ENCODE data around the gene CCDC92.

CCDC92 gene

GRCh38 chr12:124017064-124017463 lies 44.4 kb upstream of the CCDC92 start:
- Histone ChIP-seq H3F3A (ENCODE audit: insufficient read depth, low read length) (no peaks in the 10 kb centered on the region), H3K79me2 (ENCODE audit: low read length) (no peaks in the 10 kb centered on the region), H3K4me2 (ENCODE audit: low read depth, low read length) (no peak overlapping the region), H2AFZ (ENCODE audit: low read length) (no peak overlapping the region), H3K4me3 (ENCODE audit: low read length) (no peak overlapping the region), H3K4me1 (ENCODE audit: low read length) (no peaks in the 10 kb centered on the region), H3K27me3 (replicated peaks; ENCODE audit: insufficient read depth, low read length) (no peaks in the 10 kb centered on the region), H3K27ac (ENCODE audit: low read length) (no peak overlapping the region), H3K9me2 (replicated peaks; ENCODE audit: insufficient read depth, low read length) (no peaks in the 10 kb centered on the region), H4K20me1 (ENCODE audit: insufficient read depth, low read length) (no peaks in the 10 kb centered on the region), H3K36me3 (replicated peaks; ENCODE audit: insufficient read depth, low read length) (no peaks in the 10 kb centered on the region), H3K9ac (ENCODE audit: low read length) (no peak overlapping the region), H3K9me3 (replicated peaks; ENCODE audit: insufficient read depth, low read length) (no peaks in the 10 kb centered on the region)
- TF ChIP-seq CTCF (IDR thresholded peaks at IDR 0.05; ENCODE audit: low read length) (no peak), EZH2phosphoT487 (IDR thresholded peaks at IDR 0.05; ENCODE audit: low read length) (no peak), EZH2 (optimal IDR thresholded peaks at IDR 0.05; ENCODE audit: low read depth, low read length) (no peak)
- no peak for DNase-seq

- H2AFZ ChIP-seq (ENCODE audit: low read length): no peak overlapping the region
- no peaks in the 10 kb centered on the region for H3K4me1 ChIP-seq (ENCODE audit: low read length)
- H3F3A ChIP-seq (ENCODE audit: insufficient read depth, low read length): no peaks in the 10 kb centered on the region
- no peak overlapping the region for H3K27ac ChIP-seq (ENCODE audit: low read length)
- DNase-seq: no peak
- no peak overlapping the region for H3K4me3 ChIP-seq (ENCODE audit: low read length)
- no peaks in the 10 kb centered on the region for H3K27me3 ChIP-seq (replicated peaks; ENCODE audit: insufficient read depth, low read length)
- no peak overlapping the region for H3K4me2 ChIP-seq (ENCODE audit: low read depth, low read length)
- H3K9me3 ChIP-seq (replicated peaks; ENCODE audit: insufficient read depth, low read length): no peaks in the 10 kb centered on the region
- no peaks in the 10 kb centered on the region for H3K9me2 ChIP-seq (replicated peaks; ENCODE audit: insufficient read depth, low read length)
- no peaks in the 10 kb centered on the region for H3K36me3 ChIP-seq (replicated peaks; ENCODE audit: insufficient read depth, low read length)
- no peak overlapping the region for H3K9ac ChIP-seq (ENCODE audit: low read length)
- no peaks in the 10 kb centered on the region for H4K20me1 ChIP-seq (ENCODE audit: insufficient read depth, low read length)
- H3K79me2 ChIP-seq (ENCODE audit: low read length): no peaks in the 10 kb centered on the region
- TF ChIP-seq EZH2 (optimal IDR thresholded peaks at IDR 0.05; ENCODE audit: low read depth, low read length) (no peak), EZH2phosphoT487 (IDR thresholded peaks at IDR 0.05; ENCODE audit: low read length) (no peak), CTCF (IDR thresholded peaks at IDR 0.05; ENCODE audit: low read length) (no peak)
Observed at GRCh38 chr12:124015494-124016461, 43.1 kb upstream of the CCDC92 start.

GRCh38 chr12:124013073-124013472 lies 40.4 kb upstream of the CCDC92 start:
- no peaks in the 10 kb centered on the region for H3K27me3 ChIP-seq (replicated peaks; ENCODE audit: insufficient read depth, low read length)
- no peak overlapping the region for H3K4me3 ChIP-seq (ENCODE audit: low read length)
- no peaks in the 10 kb centered on the region for H3K9me2 ChIP-seq (replicated peaks; ENCODE audit: insufficient read depth, low read length)
- TF ChIP-seq CTCF (IDR thresholded peaks at IDR 0.05; ENCODE audit: low read length) (no peak), EZH2phosphoT487 (IDR thresholded peaks at IDR 0.05; ENCODE audit: low read length) (no peak), EZH2 (optimal IDR thresholded peaks at IDR 0.05; ENCODE audit: low read depth, low read length) (no peak)
- H3K4me1 ChIP-seq (ENCODE audit: low read length): no peaks in the 10 kb centered on the region
- H4K20me1 ChIP-seq (ENCODE audit: insufficient read depth, low read length): no peaks in the 10 kb centered on the region
- H3K27ac ChIP-seq (ENCODE audit: low read length): no peak overlapping the region
- H2AFZ ChIP-seq (ENCODE audit: low read length): no peak overlapping the region
- H3K36me3 ChIP-seq (replicated peaks; ENCODE audit: insufficient read depth, low read length): no peaks in the 10 kb centered on the region
- H3K9ac ChIP-seq (ENCODE audit: low read length): no peak overlapping the region
- no peaks in the 10 kb centered on the region for H3K9me3 ChIP-seq (replicated peaks; ENCODE audit: insufficient read depth, low read length)
- H3F3A ChIP-seq (ENCODE audit: insufficient read depth, low read length): no peaks in the 10 kb centered on the region
- no peak overlapping the region for H3K4me2 ChIP-seq (ENCODE audit: low read depth, low read length)
- no peak for DNase-seq
- H3K79me2 ChIP-seq (ENCODE audit: low read length): peaks cover 7% of the 10 kb centered on the region
